Endodermal cell (in vitro differentiated cells): ENCODE results near the gene CCM2. TPM values are rescaled to one million over a fixed set of nuclear protein-coding genes. Genes with fewer than 3 reads are reported as not detected.

Source experiments
- DNase-seq: peaks from one replicate; pipeline ENCODE4 v3.0.0-alpha.2; 2017
- H3K27ac ChIP-seq: 2 replicates; pipeline ENCODE4 v1.5.1; 2013; ENCODE audit warnings: mild to moderate bottlenecking, low read depth, low read length, moderate library complexity
- H3K27me3 ChIP-seq: 2 replicates; pipeline ENCODE4 v1.6.1; 2013; ENCODE audit warnings: mild to moderate bottlenecking, low read length, moderate library complexity; ENCODE audit not compliant: insufficient read depth, control insufficient read depth, poor library complexity, severe bottlenecking
- H3K36me3 ChIP-seq: 2 replicates; pipeline ENCODE4 v1.7.0; 2013; ENCODE audit warnings: mild to moderate bottlenecking, low read length, moderate library complexity; ENCODE audit not compliant: control insufficient read depth, insufficient read depth
- H3K4me1 ChIP-seq: one replicate; pipeline ENCODE4 v1.7.0; 2013; ENCODE audit warnings: low read length; ENCODE audit not compliant: control insufficient read depth, insufficient read depth
- H3K4me3 ChIP-seq: 2 replicates; pipeline ENCODE4 v1.5.1; 2013; ENCODE audit warnings: mild to moderate bottlenecking, low read length, moderate library complexity
- H3K9ac ChIP-seq: 2 replicates; pipeline ENCODE4 v1.6.1; 2013; ENCODE audit warnings: mild to moderate bottlenecking, low read length, moderate library complexity; ENCODE audit not compliant: poor library complexity, severe bottlenecking; ENCODE audit errors: extremely low read depth
- H3K9me3 ChIP-seq: 2 replicates; pipeline ENCODE4 v1.6.1; 2013; ENCODE audit warnings: mild to moderate bottlenecking, low read length, moderate library complexity; ENCODE audit not compliant: control insufficient read depth
- H3K27ac Mint-ChIP-seq: 2 replicates; pipeline ENCODE4 v1.8.0; 2020; ENCODE audit warnings: mixed read lengths
- H3K27me3 Mint-ChIP-seq: 2 replicates; pipeline ENCODE4 v1.8.0; 2021; ENCODE audit warnings: mild to moderate bottlenecking, mixed read lengths; ENCODE audit not compliant: insufficient read depth
- H3K36me3 Mint-ChIP-seq: 2 replicates; pipeline ENCODE4 v1.8.0; 2020; ENCODE audit warnings: low read depth, mixed read lengths
- H3K4me1 Mint-ChIP-seq: 2 replicates; pipeline ENCODE4 v1.8.0; 2020; ENCODE audit warnings: mixed read lengths
- H3K4me3 Mint-ChIP-seq: 2 replicates; pipeline ENCODE4 v1.8.0; 2020; ENCODE audit warnings: mild to moderate bottlenecking, moderate library complexity, mixed read lengths
- H3K9me3 Mint-ChIP-seq: 2 replicates; pipeline ENCODE4 v1.8.0; 2020; ENCODE audit warnings: mild to moderate bottlenecking, mixed read lengths
- CTCF ChIP-seq: fragments of 200-600 bp; sonication (generic); conservative IDR thresholded peaks from 2 replicates; pipeline ENCODE4 v1.5.0; 2021; ENCODE audit warnings: antibody characterized with exemption, mild to moderate bottlenecking
- WGBS, 2 experiments: methylation state at CpG; one replicate each; pipeline versions ENCODE4 v1.1.5 to v1.1.7; 2013; ENCODE audit warnings: missing lambda C conversion rate in 2 of 2, mixed read lengths in 1 of 2; ENCODE audit not compliant: insufficient coverage in 1 of 2, insufficient read length in 1 of 2; 5-methylcytosine and 5-hydroxymethylcytosine counted together
- total RNA-seq, 2 donors: library from RNA; stranded (reverse); fragmentation: NEBNext Ultra II Directional in 1 of 2; extraction: Animal tissue kit (Norgen Biotek cat#: 25700) in 1 of 2; gene quantifications; 2 replicates in 1 of 2; 3 replicates in 1 of 2; pipeline ENCODE4 v1.2.1, GENCODE V29; 2021

CCM2 gene
- total RNA-seq, 2 donors from 2014 or later, result 37.4 to 38.1 TPM

- Histone ChIP-seq H3K4me3 (no peak overlapping the region), H3K27ac (no peak overlapping the region), H3K4me1 (no peaks in the 10 kb centered on the region), H3K9ac (no peak overlapping the region), H3K9me3 (no peaks in the 10 kb centered on the region), H3K36me3 (peaks cover 70% of the 10 kb centered on the region), H3K27me3 (no peaks in the 10 kb centered on the region)
- Mint-ChIP-seq H3K4me1 (no peaks in the 10 kb centered on the region), H3K27ac (no peak overlapping the region), H3K4me3 (no peak overlapping the region), H3K27me3 (no peaks in the 10 kb centered on the region), H3K36me3 (peaks cover 44% of the 10 kb centered on the region), H3K9me3 (no peaks in the 10 kb centered on the region)
- no peak for DNase-seq
- peak; percentile 37 for TF ChIP-seq CTCF
- WGBS, 2 experiments, result 96 to 97% methylated on average over 14 to 15 of the region's 15 CpGs
Measured at GRCh38 chr7:45069444-45070253, 69.6 kb downstream of the CCM2 start.

- no peaks in the 10 kb centered on the region for H3K27me3 Mint-ChIP-seq
- WGBS, 2 experiments, result 92 to 100% methylated on average over 1 of the region's 1 CpG
- no peaks in the 10 kb centered on the region for H3K9me3 Mint-ChIP-seq
- no peak for DNase-seq
- Histone ChIP-seq H3K4me3 (no peak overlapping the region), H3K4me1 (no peaks in the 10 kb centered on the region), H3K27ac (no peak overlapping the region), H3K9ac (no peak overlapping the region), H3K36me3 (peaks cover 69% of the 10 kb centered on the region), H3K9me3 (no peaks in the 10 kb centered on the region), H3K27me3 (no peaks in the 10 kb centered on the region)
- no peak overlapping the region for H3K4me3 Mint-ChIP-seq
- H3K4me1 Mint-ChIP-seq, result no peaks in the 10 kb centered on the region
- no peak overlapping the region for H3K27ac Mint-ChIP-seq
- H3K36me3 Mint-ChIP-seq, result peaks cover 46% of the 10 kb centered on the region
- TF ChIP-seq CTCF, result no peak
Measured at GRCh38 chr7:45070254-45070642, 70.2 kb downstream of the CCM2 start.

GRCh38 chr7:45071528-45071927, 71.5 kb downstream of the CCM2 start:
- 87 to 97% methylated on average over 2 to 3 of the region's 3 CpGs for WGBS, 2 experiments

More at GRCh38 chr7:45071528-45071927, 71.5 kb downstream of the CCM2 start:
- no peak overlapping the region for H3K4me3 ChIP-seq
- Mint-ChIP-seq H3K9me3 (no peaks in the 10 kb centered on the region), H3K36me3 (peaks cover 46% of the 10 kb centered on the region), H3K4me1 (no peaks in the 10 kb centered on the region), H3K4me3 (no peak overlapping the region), H3K27me3 (no peaks in the 10 kb centered on the region), H3K27ac (no peak overlapping the region)
- H3K9ac ChIP-seq, result no peak overlapping the region
- H3K27ac ChIP-seq, result no peak overlapping the region
- DNase-seq, result no peak
- no peaks in the 10 kb centered on the region for H3K9me3 ChIP-seq
- H3K27me3 ChIP-seq, result no peaks in the 10 kb centered on the region
- H3K36me3 ChIP-seq, result peaks cover 69% of the 10 kb centered on the region
- no peak for TF ChIP-seq CTCF
- no peaks in the 10 kb centered on the region for H3K4me1 ChIP-seq
